RWPE1 (cell line): ENCODE results near the gene TNFSF11.

Experiments
- CTCF ChIA-PET: fragments of 350-600 bp; sonication (Branson Sonifier 250); formaldehyde crosslinking; extraction: SDS; loops from one replicate; lab custom pipeline; 2021; lab: Yijun Ruan, JAX
- POLR2A ChIA-PET: fragments of 400-600 bp; formaldehyde crosslinking; extraction: SDS; loops from one replicate; lab custom pipeline; 2020; ENCODE audit warnings: antibody characterized with exemption; ENCODE audit not compliant: low non-redundant PET; lab: Yijun Ruan, JAX
- DNase-seq: peaks from one replicate; pipeline ENCODE4 v3.0.0; 2012; ENCODE audit warnings: low spot score
- H3K27ac ChIP-seq: fragments of 450-650 bp; 2 replicates; pipeline ENCODE4 v1.5.1; 2017
- CTCF ChIP-seq: fragments of 450-650 bp; conservative IDR thresholded peaks from 2 replicates; pipeline ENCODE4 v1.5.1; 2017; ENCODE audit warnings: low read depth, mild to moderate bottlenecking

TNFSF11 gene

DNA sequence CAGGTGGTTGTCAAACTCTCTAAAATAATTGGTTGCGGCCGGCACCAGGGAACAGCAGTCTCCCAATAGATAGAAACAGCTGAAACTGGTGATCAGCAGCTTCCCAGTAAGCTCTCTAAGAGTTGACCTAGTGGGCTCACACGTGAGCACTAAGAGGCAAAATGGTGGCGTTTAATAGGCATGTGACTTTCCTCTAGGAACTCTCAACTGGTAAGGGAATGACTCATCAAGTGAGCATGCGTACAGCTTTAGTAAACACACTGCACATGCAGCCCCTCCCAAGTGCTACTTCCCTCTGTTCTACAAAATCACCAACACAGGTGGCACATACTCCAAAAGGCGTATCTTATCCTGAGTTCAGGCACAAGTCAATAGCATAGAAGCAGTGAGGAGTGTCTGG lies 41.7 kb downstream of the TNFSF11 start:
- TF ChIP-seq CTCF, result no peak
- no peak overlapping the region for H3K27ac ChIP-seq
- ChIA-PET CTCF (interaction anchor here (0.6 kb wide), 1 partner anchor 346 kb away, joined by 3 read pairs; no protein-coding TSS in a partner anchor), POLR2A (no interaction called here)
- no peak for DNase-seq

- TF ChIP-seq CTCF, result no peak
- ChIA-PET CTCF (interaction anchor here (0.6 kb wide), 2 partner anchors 144 to 281 kb away, joined by 7 read pairs; no protein-coding TSS in a partner anchor), POLR2A (no interaction called here)
- H3K27ac ChIP-seq, result no peak overlapping the region
- DNase-seq, result no peak
Measured at GRCh38 chr13:42617221-42617620, 43.3 kb downstream of the TNFSF11 start.

- no peak for TF ChIP-seq CTCF
- POLR2A ChIA-PET, result no interaction called here
- CTCF ChIA-PET, result no interaction called here
- H3K27ac ChIP-seq, result no peak overlapping the region
- DNase-seq, result no peak
Measured at GRCh38 chr13:42623916-42624315, 50.0 kb downstream of the TNFSF11 start.

- no peak overlapping the region for H3K27ac ChIP-seq
- no peak for DNase-seq
- POLR2A ChIA-PET, result no interaction called here
- no peak for TF ChIP-seq CTCF
- CTCF ChIA-PET, result no interaction called here
Measured at GRCh38 chr13:42625611-42626010, 51.7 kb downstream of the TNFSF11 start.

DNA sequence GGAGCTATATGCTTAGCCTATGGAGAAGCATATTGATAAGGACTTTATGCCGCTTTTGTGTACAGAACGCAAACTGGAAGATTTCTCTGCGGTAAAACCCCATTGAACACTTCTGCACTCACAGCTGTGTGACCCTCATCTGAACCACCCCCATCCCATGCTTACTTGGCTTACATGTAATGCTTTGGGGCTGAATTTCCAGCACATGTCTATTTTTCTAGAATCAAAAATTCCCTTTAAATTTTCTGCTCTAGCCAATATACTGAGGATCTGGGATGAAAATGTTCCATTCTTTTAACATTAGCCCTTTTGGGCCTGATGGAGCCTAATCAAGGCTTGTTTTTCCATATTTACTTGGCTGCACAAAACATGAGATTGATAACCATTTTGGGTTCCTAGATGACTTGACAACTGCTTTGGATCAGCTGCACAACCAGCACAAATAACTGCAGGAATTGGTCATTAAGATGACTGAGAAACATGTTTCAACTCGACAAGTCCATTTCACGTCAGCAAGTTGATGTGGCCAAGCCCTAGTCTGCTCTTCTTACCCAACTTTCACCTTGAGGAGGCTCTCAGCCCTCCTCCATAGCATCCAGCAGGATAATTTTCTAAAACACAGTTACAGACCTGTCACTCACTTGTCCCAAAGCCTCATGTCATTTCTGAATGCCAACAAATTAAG lies 52.4 kb downstream of the TNFSF11 start:
- DNase-seq, result peak; percentile 13
- H3K27ac ChIP-seq, result no peak overlapping the region
- ChIA-PET POLR2A (no interaction called here), CTCF (no interaction called here)
- TF ChIP-seq CTCF, result no peak

DNA sequence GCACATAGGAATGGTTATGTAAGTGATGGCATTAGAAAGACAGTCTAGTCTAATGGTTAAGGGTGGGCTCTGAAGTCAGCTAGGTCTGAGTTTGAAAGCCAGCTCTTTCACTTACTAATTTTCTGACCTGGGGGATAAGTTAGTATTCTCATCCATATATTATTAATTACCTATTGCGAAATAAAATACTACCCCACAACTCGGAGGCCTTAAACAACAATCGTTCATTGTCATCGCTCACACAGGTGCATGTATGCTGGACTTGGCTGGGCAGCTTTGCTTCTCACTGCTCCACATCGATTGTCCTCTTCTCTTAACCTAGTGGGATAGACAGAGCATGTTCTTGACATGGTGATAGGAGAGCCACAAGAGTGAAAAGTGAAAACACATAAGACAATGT lies 54.7 kb downstream of the TNFSF11 start:
- no peak overlapping the region for H3K27ac ChIP-seq
- no peak for TF ChIP-seq CTCF
- POLR2A ChIA-PET, result no interaction called here
- DNase-seq, result no peak
- CTCF ChIA-PET, result no interaction called here
